Cardiac ventricle fibroblast (primary cell): ENCODE results near the gene NSA2. TPM values are rescaled to one million over a fixed set of nuclear protein-coding genes. Genes with fewer than 3 reads are reported as not detected.

ENCODE experiments used
- total RNA-seq: library from RNA; depleted of rRNA; stranded (reverse); fragments of >200 nt; gene quantifications from 2 replicates; pipeline ENCODE4 v1.2.3, GENCODE V29; 2015

Gene NSA2
- total RNA-seq: 157 and 169 TPM in 2 replicates

GRCh38 chr5:74766849-74767578 is at the start of gene NSA2, which contains the start of gene GFM2:
Gene NSA2 (plus strand): TSS chr5:74767249. CDS start chr5:74767361, 112 bp downstream.
Gene GFM2 (minus strand): TSS chr5:74767117. CDS start chr5:74763742, 3,375 bp downstream.

Other genes starting within 250 kb of the NSA2 start
- 3.8 and 4.8 TPM in 2 replicates for gene ENC1, start 126.5 kb upstream of the NSA2 start, total RNA-seq
- 112 and 146 TPM in 2 replicates for gene HEXB, start 82.0 kb upstream of the NSA2 start, total RNA-seq
- gene GFM2, start 132 bp upstream of the NSA2 start, total RNA-seq: 15.6 and 21.1 TPM in 2 replicates
- not detected in 2 replicates for gene FAM169A, start 99.1 kb downstream of the NSA2 start, total RNA-seq